ENCODE results near the gene SIRT7.

The SIRT7 gene

GRCh38 chr17:81865358-81865732, 52.6 kb downstream of the SIRT7 start:
- no peak for DNase-seq (ENCODE audit: low read depth in 1 of 2, low spot score in 1 of 2)
- H3K4me3 ChIP-seq (replicated peaks; ENCODE audit: insufficient read depth, low read length): no peak overlapping the region
- no peaks in the 10 kb centered on the region for H3K27me3 ChIP-seq (ENCODE audit: insufficient read depth, poor library complexity, severe bottlenecking)
- TF ChIP-seq SPI1 (IDR thresholded peaks at IDR 0.05; ENCODE audit: borderline replicate concordance, low read depth) (no peak), POLR2AphosphoS5 (IDR thresholded peaks at IDR 0.05; ENCODE audit: low read depth) (no peak), REST (IDR thresholded peaks at IDR 0.05; ENCODE audit: insufficient replicate concordance, low read depth) (no peak), GABPA (IDR thresholded peaks at IDR 0.05; ENCODE audit: low read depth) (no peak)
- TF ChIP-seq, protein P1, sequence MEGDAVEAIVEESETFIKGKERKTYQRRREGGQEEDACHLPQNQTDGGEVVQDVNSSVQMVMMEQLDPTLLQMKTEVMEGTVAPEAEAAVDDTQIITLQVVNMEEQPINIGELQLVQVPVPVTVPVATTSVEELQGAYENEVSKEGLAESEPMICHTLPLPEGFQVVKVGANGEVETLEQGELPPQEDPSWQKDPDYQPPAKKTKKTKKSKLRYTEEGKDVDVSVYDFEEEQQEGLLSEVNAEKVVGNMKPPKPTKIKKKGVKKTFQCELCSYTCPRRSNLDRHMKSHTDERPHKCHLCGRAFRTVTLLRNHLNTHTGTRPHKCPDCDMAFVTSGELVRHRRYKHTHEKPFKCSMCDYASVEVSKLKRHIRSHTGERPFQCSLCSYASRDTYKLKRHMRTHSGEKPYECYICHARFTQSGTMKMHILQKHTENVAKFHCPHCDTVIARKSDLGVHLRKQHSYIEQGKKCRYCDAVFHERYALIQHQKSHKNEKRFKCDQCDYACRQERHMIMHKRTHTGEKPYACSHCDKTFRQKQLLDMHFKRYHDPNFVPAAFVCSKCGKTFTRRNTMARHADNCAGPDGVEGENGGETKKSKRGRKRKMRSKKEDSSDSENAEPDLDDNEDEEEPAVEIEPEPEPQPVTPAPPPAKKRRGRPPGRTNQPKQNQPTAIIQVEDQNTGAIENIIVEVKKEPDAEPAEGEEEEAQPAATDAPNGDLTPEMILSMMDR (IDR thresholded peaks at IDR 0.05; ENCODE audit: insufficient read depth, low read length): no peak
- peak overlapping the region; percentile 93 for H3K27ac ChIP-seq (replicated peaks)

- H3K4me3 ChIP-seq (replicated peaks; ENCODE audit: insufficient read depth, low read length): no peak overlapping the region
Measured at GRCh38 chr17:81863833-81864768, 53.9 kb downstream of the SIRT7 start.

More at GRCh38 chr17:81863833-81864768, 53.9 kb downstream of the SIRT7 start:
- no peak for DNase-seq (ENCODE audit: low read depth in 1 of 2, low spot score in 1 of 2)
- Histone ChIP-seq H3K27me3 (ENCODE audit: insufficient read depth, poor library complexity, severe bottlenecking) (no peaks in the 10 kb centered on the region), H3K27ac (replicated peaks) (peak overlapping the region; percentile 96)
- no peak; the same call in 1 of the 2 replicates for TF ChIP-seq POLR2AphosphoS5 (IDR thresholded peaks at IDR 0.05; ENCODE audit: low read depth)
- no peak for TF ChIP-seq REST (IDR thresholded peaks at IDR 0.05; ENCODE audit: insufficient replicate concordance, low read depth)
- no peak for TF ChIP-seq GABPA (IDR thresholded peaks at IDR 0.05; ENCODE audit: low read depth)
- TF ChIP-seq, protein P1 (IDR thresholded peaks at IDR 0.05; ENCODE audit: insufficient read depth, low read length): no peak
- no peak for TF ChIP-seq SPI1 (IDR thresholded peaks at IDR 0.05; ENCODE audit: borderline replicate concordance, low read depth)

All from HL-60 (cell line).